CD4-positive, alpha-beta T cell treated with Interleukin-17A for 4 hours (primary cell): ENCODE results near the gene CD99.

Source experiments
- DNase-seq: peaks from one replicate; pipeline ENCODE4 v3.0.0-alpha.2; 2020; ENCODE audit warnings: mixed read lengths

Gene CD99

DNA sequence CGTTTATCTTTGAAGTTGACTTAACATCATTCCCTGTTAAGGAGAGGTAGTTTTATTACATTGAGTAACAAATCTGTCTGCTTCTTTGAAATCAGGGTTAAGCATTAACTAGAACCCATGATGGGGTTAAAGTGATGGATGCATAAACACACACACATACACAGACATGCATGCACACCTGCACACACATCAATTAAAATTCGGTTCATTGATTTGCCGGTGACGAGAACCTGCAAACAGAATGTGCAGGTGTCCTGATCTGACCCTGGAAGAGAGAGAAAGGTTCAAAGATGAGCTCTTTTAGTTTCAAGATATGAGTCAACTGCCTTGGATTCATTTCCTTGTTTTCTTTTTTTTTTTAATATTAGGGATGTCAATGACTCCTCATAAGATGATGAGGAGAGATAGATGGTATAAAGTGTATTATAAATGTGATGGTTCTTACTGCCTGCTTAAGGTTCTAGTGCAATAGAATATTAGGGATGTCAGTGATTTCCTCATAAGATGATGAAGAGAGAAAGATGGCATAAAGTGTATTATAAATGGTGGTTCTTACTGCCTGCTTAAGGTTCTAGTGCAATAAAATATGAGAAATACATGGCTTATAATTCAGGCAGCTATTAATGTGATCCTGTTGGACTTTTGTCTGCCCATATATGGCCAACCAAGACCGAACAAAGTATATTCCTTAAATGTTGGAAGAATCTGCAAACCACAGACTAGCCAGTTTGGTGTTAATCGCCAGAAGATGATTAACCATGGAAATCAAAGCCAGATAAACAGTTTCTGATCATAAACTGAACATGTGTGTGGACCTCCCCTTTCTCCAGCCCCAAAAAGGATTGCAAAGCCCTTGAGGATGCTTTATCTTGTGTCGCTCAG is 14.1 kb upstream of the CD99 start:
- DNase-seq: no peak

- DNase-seq: no peak
These were observed 13.3 kb upstream of the CD99 start for GRCh38 chrX:2677764-2678163.

DNA sequence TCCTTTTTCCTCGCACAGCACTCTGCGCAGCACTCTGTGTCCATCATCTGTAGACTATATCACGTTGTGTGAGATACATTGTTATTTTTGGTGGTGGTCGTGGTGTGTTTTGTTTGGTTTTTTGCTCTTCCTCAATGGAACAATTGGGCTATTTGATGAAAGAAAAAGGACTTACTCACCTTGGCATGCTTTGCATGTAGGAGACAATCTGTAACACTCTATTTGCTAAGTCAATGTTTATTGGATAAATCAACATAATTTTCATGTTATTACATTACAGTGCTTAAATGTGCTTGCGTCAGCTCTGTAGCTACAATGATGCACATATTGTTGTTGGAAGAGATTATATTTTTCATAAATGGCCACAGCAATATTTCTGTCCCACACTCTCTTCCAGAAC is 12.5 kb upstream of the CD99 start:
- no peak for DNase-seq

GRCh38 chrX:2679534-2680485 is 11.3 kb upstream of the CD99 start:
- no peak for DNase-seq

- DNase-seq: no peak
These were observed 10.4 kb upstream of the CD99 start for GRCh38 chrX:2680486-2681348.

DNA sequence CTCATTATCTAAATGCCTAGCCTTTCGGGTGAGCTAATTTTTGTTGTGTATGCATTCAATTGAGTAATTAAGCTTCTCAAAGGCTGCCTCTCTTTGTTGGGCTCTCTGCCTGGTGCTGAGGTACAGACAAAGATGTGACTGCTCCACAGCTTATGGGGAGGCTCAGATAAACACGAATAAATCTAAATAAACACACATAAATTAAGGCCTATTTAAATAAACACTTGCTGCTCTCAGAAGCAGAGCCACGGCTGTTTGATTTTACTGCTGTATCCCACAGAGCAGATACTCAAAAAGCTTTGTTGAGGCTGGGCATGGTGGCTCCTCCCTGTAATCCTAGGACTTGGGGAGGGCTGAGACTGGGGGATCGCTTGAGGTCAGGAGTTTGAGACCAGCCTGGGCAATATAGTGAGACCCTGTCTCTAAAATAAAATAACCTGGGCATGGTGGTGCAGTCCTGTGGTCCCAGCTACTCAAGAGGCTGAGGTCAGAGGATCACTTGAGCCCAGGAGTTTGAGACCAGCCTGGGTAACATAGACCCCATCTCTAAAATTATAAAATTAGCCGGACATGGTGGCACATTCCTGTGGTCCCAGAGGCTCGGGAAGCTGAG is 8.4 kb upstream of the CD99 start:
- no peak for DNase-seq

- DNase-seq: no peak
These were observed 6.8 kb upstream of the CD99 start for GRCh38 chrX:2684256-2684655.

DNA sequence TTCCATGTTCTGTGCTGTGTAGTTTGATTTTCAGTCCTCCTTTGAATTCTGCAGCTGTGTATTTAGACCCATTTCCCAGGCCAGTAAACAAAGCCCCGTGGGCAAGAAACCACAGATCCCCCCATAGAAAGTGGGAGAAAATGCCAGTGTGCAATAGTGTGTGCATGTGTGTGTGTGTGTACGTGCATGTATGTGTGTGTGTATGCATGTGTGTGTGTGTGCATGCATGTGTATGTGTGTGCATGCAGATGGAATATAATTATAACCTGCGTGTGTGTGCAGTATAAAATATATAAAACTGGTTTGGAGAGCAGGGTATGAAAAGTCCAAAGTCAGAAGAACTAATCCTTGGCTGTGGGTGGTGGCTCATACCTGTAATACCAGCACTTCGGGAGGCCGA is 5.2 kb upstream of the CD99 start:
- no peak for DNase-seq

DNA sequence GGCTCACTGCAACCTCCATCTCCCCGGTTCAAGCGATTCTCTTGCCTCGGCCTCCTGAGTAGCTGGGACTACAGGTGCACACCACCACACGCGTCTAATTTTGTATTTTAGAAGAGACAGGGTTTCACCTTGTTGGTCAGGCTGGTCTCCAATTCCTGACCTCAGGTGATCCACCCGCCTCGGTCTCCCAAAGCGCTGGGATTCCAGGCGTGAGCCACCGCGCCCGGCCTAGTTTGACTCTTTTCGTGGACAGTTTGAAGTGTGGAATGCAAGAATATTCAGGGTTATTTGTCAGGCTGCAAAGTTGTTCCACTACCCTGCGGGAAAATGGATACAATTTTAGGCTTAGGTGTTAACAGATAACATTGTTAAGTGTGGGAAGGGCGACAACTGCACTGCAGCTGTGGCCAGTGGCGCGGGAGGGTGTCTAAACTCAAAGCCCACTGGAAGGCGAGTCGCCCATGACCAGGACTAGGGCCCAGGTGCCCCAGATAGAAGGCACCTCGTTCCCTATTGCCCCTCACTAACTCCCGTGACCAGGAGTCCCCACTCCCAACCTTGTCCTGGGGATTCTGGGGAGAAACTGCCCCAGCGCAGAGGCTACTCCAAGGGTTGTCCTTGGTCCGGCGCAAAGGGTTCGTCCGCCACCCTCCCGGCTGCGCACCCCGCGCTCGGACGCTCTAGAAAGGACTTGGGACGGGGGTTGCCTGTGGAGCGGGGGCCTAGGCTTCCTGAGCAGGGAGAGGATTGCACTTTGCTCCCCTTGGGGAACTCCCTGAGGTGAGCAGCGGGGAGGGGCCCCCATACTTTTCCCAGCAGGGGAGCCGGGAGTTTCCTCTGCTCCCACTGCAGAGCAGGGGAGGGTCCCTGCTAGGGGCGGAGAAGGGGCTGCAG is 1.1 kb upstream of the CD99 start:
- no peak for DNase-seq

DNA sequence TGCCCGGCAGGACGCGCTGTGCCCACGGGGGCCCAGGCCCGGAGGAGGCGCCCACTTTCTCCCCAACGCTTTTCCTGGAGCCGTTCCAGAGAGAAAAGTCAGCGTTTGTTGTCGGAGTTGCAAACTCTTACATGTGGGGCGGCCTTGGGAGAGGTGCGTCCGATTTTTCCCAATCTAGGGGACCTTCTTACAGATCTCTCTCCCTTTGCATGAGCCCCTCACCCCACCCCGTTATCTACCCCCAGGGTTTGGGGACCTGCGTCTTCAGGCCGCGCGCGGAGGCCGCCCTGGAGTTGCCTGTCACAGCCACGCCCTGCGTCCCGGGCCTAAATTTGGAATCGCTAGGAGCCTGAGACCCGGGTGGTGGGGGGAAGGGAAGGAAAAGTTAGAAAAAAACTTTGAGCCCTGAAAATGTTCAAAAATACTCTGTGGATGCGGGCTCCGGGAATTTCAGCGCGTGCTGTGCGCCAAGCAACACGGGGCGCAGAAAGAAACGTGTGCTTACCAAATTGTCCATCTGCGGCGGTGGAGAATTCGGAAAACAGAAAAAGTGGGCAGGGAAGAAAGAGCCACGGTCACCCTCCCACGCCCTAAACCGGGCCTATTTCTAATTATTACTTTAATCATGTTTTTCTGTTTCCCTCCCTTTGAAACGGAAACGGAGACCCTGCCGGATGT is 587 bp downstream of the CD99 start:
- peak; percentile 42 for DNase-seq

- DNase-seq: peak; percentile 27
These were observed 1.4 kb downstream of the CD99 start for GRCh38 chrX:2692221-2693112.

GRCh38 chrX:2693113-2694002 is 2.3 kb downstream of the CD99 start:
- peak; percentile 15 for DNase-seq

DNA sequence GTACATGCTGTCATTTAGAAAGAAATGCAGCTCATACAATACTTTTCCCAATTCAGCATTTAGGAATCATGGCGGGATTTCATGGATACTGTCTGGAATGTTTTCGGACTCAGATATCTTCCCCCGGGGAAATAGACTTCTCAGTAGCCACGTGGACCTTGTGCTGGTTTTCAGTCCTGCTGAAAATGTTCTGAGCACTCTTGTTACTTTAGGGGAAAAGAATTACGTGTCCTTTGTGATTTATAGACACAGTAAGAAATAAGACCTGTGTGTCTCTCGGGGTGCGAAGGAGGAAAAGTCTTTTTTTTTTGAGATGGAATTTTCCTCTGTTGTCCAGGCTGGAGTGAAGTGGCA is 3.8 kb downstream of the CD99 start:
- no peak for DNase-seq

DNA sequence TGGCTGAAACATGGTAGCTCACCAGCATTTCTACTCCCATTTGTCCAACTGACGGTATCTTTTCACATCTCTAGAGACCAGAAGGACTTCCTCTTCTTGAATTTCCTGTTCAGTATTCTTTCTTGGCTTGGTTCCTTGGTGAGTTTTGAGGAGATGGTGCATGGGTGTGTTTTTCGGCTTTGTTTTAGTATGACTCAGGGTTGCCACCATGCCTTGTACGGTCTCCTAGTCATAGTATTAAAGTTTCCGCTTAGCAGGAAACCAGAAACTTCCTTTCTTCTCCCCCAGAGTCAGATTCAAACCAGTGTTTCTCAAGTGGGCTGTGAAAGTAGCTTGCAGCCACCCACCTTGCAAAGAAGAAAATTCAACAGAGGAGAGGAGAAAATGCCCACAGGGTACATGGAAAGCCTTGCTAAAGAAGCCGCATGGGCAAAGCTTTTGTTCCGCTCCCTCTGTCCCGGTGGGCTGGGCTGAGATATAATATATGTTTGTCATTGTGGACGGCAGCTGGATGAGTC is 5.7 kb downstream of the CD99 start:
- peak; percentile 58 for DNase-seq

DNA sequence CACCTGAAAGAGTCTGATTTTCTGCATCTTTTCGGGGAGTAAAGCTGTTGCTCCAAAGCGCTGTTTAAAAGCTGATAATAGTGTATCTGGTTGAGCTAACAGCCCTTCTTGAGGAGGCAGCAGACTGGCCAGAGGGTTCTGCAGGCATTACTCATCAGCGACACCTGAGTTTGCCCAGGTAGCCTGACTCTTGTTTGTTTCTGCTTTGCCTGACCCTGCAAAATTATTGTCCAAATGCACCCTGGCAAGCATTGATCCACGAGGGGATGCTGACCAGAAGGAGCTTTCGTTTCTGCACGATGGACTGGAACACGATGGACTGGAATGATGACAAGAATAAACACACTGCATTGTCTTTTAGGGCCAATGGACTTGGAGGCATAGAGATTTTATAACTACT is 6.2 kb downstream of the CD99 start:
- DNase-seq: peak; percentile 32

DNA sequence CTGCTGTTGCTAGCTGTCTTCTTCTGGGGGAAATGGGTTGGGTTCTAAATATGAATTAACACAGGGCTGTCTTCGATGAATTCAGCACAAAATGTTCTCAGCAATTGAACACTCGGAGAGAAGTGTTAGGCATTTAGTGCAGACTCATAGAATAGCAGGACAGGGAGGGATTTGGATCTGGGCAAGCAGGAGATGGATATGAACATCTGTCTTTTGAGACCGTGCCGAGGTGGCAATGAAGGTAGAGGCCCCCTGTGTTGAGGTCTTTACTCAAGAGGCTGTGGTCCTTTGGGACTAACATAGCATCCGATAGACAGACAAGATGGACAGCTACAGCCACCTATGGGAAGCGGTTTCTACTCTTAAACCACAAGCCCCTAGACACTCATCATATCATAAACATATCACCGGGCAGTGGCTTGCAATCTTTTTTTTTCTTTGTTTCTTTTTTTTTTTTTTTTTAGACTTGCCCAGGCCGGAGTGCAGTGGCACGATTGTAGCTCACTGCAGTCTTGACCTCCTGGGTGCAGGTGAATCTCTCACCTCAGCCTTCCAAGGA is 6.7 kb downstream of the CD99 start:
- DNase-seq: no peak

DNA sequence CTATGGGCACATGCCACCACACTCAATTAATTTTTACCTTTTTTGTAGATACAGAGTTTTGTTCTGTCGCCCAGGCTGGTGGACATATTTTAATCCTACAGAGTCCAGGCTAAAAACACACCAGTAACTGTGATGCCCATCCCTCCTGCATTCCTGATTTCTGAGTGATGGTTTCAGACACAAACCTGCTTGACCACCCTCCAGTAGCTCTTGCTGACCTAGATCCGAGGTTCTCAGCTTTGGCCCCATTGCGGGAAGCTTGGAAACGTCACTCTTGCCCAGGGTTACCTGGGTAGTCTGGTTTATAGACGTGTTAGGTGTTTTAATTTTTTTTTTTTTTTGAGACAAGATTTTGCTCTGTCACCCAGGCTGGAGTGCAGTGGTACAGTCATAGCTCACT is 7.5 kb downstream of the CD99 start:
- DNase-seq: no peak

- no peak for DNase-seq
These were observed 8.9 kb downstream of the CD99 start for GRCh38 chrX:2699959-2700358.
